BJ (cell line): ENCODE data around the gene HIVEP2. TPM values are rescaled to one million over a fixed set of nuclear protein-coding genes. Genes with fewer than 3 reads are reported as not detected.

ENCODE experiments used
- CTCF ChIA-PET: fragments of 350-600 bp; formaldehyde crosslinking; extraction: SDS; loops from one replicate; lab custom pipeline; 2021; ENCODE audit warnings: antibody characterized with exemption, inconsistent platforms; lab: Yijun Ruan, JAX
- POLR2A ChIA-PET: fragments of 300-600 bp; sonication (Branson Sonifier 250); formaldehyde crosslinking; extraction: SDS; loops from one replicate; lab custom pipeline; 2021; ENCODE audit warnings: antibody characterized with exemption; lab: Charles Lee
- DNase-seq: peaks from one replicate; pipeline ENCODE4 v3.0.0-alpha.2; 2011; ENCODE audit warnings: low read depth
- H3K27me3 ChIP-seq: 2 replicates; pipeline ENCODE4 v1.6.0; 2011; ENCODE audit warnings: low read length; ENCODE audit not compliant: control insufficient read depth, insufficient read depth
- H3K36me3 ChIP-seq: 2 replicates; pipeline ENCODE4 v1.5.1; 2011; ENCODE audit warnings: low read length; ENCODE audit not compliant: control insufficient read depth, insufficient read depth
- H3K4me3 ChIP-seq: 2 replicates; pipeline ENCODE4 v1.5.1; 2011; ENCODE audit warnings: low read depth, mild to moderate bottlenecking, control low read depth, low read length
- polyA plus RNA-seq: library from polyadenylated mRNA; depleted of rRNA; stranded (reverse); fragments of >200 nt; gene quantifications from 2 replicates; pipeline ENCODE4 v1.2.3, GENCODE V29; 2011
- TF ChIP-seq, protein P1 (sequence below): IDR thresholded peaks from 2 replicates; pipeline ENCODE4 v1.5.1; 2011; ENCODE audit warnings: low read depth, mild to moderate bottlenecking, control low read depth, inconsistent platforms, low read length, moderate library complexity; ENCODE audit not compliant: insufficient read depth

Gene HIVEP2
- polyA plus RNA-seq, 1 experiment = 3.7 TPM

DNA sequence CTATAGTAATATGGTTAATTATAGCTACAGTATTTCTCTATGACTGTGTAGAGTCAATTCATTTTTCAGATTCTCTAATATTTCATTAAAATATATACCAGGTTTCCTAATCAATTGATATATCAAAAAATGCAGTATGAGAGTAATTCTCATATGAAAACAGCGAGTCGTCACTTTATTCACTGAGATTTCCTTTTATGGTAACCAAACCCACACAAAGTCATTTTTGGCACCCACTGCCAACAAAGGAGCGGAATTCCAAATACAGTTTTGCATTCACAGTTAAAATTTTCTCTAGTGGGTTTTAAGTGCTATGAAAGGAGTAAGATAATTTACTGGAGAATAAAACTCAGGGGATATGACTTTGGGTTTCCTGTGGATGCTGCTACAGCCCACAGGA, 163.8 kb downstream of the HIVEP2 start:
- CTCF ChIA-PET = no interaction called here
- TF ChIP-seq, protein P1, sequence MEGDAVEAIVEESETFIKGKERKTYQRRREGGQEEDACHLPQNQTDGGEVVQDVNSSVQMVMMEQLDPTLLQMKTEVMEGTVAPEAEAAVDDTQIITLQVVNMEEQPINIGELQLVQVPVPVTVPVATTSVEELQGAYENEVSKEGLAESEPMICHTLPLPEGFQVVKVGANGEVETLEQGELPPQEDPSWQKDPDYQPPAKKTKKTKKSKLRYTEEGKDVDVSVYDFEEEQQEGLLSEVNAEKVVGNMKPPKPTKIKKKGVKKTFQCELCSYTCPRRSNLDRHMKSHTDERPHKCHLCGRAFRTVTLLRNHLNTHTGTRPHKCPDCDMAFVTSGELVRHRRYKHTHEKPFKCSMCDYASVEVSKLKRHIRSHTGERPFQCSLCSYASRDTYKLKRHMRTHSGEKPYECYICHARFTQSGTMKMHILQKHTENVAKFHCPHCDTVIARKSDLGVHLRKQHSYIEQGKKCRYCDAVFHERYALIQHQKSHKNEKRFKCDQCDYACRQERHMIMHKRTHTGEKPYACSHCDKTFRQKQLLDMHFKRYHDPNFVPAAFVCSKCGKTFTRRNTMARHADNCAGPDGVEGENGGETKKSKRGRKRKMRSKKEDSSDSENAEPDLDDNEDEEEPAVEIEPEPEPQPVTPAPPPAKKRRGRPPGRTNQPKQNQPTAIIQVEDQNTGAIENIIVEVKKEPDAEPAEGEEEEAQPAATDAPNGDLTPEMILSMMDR = no peak

DNA sequence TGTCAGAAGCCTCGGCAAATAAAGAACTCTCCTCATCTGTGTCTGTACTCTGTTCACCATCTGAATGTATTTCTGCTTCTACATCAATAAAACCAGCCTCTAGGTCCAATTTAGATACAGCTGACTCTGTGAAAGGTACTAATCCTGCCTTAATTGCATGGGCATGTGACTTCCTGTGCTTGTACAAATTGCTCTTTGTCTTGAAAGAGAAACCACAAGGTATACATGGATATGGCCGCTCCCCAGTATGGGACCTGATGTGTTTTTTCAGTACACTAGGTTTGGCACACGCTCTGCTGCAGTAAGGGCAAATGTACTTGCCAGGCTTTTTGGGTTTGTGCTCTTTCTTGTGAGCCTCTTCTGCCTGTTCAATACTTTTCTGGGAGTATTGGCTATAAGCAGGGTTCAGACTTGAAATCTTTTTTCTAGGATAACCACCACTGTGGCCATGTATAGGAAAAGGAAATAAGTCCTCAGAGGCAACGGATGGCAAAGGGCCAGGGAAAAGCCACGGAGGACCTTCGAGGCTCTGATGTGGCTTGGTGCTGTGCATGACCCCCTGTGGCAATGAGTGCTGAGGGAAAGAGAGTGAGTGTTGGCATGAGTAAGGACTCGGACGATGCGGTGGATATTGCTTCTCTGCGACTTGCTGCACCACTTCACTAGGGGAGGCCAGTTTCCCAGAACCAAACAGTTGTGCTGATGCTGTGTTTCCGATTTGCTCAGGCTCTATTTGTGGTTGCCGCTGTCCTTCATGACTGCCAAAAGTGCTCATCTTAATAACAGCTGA, 170.9 kb downstream of the HIVEP2 start:
- no peak for DNase-seq
- CTCF ChIA-PET = no interaction called here
- Histone ChIP-seq H3K4me3 (no peak overlapping the region), H3K27me3 (no peaks in the 10 kb centered on the region), H3K36me3 (peaks cover 12% of the 10 kb centered on the region)
- POLR2A ChIA-PET = no interaction called here
- TF ChIP-seq, protein P1 = no peak

More for the DNA sequence above, 163.8 kb downstream of the HIVEP2 start:
- H3K27me3 ChIP-seq = no peaks in the 10 kb centered on the region
- H3K4me3 ChIP-seq = no peak overlapping the region
- no peak for DNase-seq
- POLR2A ChIA-PET = no interaction called here
- H3K36me3 ChIP-seq = 0 out of 2 replicates have a peak, but pooled peaks cover 2% of the 10 kb centered on the region

DNA sequence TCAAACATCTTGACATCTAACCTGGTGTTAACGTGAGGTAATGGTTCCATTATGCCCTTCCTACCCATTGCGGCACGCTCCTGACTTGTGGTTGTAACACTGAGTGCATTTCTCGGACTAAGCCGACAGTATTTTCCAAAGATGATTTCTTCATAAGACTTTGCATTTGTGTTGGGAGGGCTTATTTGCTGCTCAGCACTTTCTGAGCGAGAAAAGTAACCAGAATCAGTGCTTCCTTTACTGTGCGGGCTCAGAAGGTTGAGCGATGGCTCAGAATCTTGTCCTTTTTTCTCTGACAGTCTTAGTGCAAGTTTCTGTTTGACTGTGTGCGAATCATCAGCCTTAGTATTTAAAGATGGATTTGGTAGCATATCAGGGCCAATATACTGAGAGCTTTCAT, 171.7 kb downstream of the HIVEP2 start:
- H3K27me3 ChIP-seq = no peaks in the 10 kb centered on the region
- H3K36me3 ChIP-seq = peaks cover 14% of the 10 kb centered on the region
- CTCF ChIA-PET = no interaction called here
- H3K4me3 ChIP-seq = no peak overlapping the region
- POLR2A ChIA-PET = no interaction called here
- TF ChIP-seq, protein P1 = no peak
- DNase-seq = no peak

DNA sequence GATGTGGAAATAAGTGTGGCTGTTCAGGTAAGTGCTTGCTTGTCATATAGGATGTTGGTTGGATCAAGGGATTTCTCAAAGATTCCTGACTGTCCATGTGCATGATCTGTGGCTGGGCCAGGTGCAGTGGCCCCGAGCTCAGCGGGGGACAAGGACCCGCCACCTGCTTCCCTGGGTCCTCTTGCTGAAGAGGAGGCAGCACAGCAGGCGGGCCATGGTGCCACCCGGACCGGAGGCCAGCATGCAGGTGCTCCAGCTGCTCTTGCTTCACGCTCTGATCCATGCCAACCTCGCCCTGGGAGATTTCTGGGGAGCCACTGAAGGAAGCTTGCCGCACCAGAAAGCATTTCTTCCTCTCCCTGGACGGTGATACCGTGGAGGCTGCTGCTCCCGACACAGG, 173.8 kb downstream of the HIVEP2 start:
- Histone ChIP-seq H3K4me3 (no peak overlapping the region), H3K36me3 (peaks cover 14% of the 10 kb centered on the region), H3K27me3 (no peaks in the 10 kb centered on the region)
- no peak for DNase-seq
- ChIA-PET POLR2A (no interaction called here), CTCF (interaction anchor here (1.5 kb wide), 1 partner anchor 23 kb away, joined by 3 read pairs; no protein-coding TSS in a partner anchor)
- TF ChIP-seq, protein P1 = no peak

DNA sequence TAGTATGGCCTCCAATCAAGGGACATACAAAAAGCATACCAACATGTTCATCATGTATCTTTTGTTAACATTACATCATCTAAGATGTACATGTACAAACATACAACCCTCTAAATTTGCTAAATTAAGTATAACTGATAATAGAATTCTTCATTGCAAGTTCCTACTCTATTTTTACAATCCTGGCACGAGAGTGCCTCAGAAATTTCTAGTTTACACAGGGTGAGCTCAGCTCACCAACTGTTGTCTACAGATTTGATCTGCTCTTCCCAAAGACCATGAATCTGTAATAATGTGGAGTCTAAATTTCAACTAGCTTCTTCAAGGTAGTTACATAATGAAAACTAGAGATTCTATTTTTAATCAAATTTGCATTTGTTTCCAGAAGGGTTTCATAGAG, 179.7 kb downstream of the HIVEP2 start:
- ChIA-PET POLR2A (no interaction called here), CTCF (no interaction called here)
- no peaks in the 10 kb centered on the region for H3K27me3 ChIP-seq
- TF ChIP-seq, protein P1 = no peak
- DNase-seq = no peak
- no peak overlapping the region for H3K4me3 ChIP-seq
- H3K36me3 ChIP-seq = peaks cover 1% of the 10 kb centered on the region; the same call in 1 of the 2 replicates
